HG02870 (cell line): Measurements from ENCODE around the gene CEP89.
"Not testable (repeated sequence)": the region's sequence is repeated elsewhere in the genome, so short reads cannot be mapped to it uniquely, and the experiment has no call there.

Experiments
- ATAC-seq: cut with Tn5 transposase; IDR thresholded peaks from one replicate; pipeline ENCODE4 v1.9.1; 2021; ENCODE audit warnings: mild to moderate bottlenecking, moderate library complexity; ENCODE audit not compliant: unreplicated experiment

Gene CEP89

GRCh38 chr19:32971715-32972540 lies at the start of gene CEP89, which contains the start of gene FAAP24:
TSS of gene CEP89 (minus strand) at chr19:32971958. CDS start at chr19:32971874, 84 bp downstream.
TSS of gene FAAP24 (plus strand) at chr19:32972242. CDS start at chr19:32973197, 955 bp downstream.
- peak; percentile 99 for ATAC-seq

DNA sequence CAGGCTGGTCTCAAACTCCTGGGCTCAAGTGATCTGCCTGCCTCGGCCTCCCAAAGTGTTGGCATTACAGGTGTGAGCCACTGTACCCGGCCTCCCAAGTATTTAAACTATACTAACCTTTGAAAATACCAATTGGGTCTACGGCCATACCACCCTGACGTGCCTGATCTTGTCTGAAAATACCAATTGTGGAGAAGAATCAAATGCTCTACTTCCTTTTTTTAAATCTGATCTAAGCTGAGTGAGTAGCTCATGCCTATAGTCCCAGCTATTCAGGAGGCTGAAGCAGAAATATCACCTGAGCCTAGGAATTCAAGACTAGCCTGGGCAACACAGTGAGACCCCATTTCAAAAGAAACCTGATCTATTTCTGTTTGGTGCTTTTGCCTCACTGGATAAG lies 39.1 kb upstream of the CEP89 start:
- not testable (repeated sequence) for ATAC-seq

- ATAC-seq, result no peak
Observed at GRCh38 chr19:33008738-33009137, 37.0 kb upstream of the CEP89 start.

- ATAC-seq, result no peak
Observed at GRCh38 chr19:33005440-33005839, 33.7 kb upstream of the CEP89 start.

GRCh38 chr19:33003424-33004024 lies 31.8 kb upstream of the CEP89 start:
- not testable (repeated sequence) for ATAC-seq

DNA sequence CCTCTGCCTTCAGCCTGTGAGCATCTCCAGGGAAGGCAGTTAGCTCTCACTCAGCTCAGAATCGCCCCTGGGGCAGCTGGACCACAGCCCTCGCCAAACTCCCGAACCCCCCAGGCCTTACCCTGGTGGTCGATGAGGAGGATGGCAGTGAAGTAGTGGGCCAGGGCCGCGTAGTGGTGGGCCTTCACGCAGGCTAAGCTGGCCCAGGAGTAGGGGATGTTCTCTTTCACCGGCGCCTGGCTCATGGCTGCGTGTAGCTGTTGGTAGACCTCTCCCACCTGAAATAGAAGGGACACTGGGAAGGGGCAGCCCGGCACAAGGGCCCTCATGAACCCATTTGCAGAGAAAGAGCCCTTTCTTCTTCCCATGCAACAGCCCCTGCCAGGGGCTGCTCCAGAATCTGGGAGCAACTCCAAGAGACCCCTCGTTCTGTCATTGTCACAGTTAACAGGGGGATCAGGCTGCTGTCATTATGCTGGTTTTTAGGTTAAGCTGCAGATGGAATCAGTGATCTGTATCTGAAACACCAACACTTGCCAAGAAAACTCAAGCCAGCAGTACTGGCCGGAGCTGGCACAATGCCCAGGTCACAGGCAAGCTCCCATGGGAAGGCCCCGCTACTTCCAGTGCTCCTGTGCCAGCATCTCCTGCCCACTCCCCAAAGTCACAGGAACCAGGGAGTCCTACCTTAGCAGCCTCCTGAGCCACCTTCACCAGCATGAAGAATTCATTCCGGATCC lies 30.5 kb upstream of the CEP89 start:
- not testable (repeated sequence) for ATAC-seq

- ATAC-seq, result no peak
Observed at GRCh38 chr19:33000910-33001309, 29.2 kb upstream of the CEP89 start.

- ATAC-seq, result no peak
Observed at GRCh38 chr19:33000510-33000909, 28.8 kb upstream of the CEP89 start.

GRCh38 chr19:32998722-32999121 lies 27.0 kb upstream of the CEP89 start:
- ATAC-seq, result no peak

DNA sequence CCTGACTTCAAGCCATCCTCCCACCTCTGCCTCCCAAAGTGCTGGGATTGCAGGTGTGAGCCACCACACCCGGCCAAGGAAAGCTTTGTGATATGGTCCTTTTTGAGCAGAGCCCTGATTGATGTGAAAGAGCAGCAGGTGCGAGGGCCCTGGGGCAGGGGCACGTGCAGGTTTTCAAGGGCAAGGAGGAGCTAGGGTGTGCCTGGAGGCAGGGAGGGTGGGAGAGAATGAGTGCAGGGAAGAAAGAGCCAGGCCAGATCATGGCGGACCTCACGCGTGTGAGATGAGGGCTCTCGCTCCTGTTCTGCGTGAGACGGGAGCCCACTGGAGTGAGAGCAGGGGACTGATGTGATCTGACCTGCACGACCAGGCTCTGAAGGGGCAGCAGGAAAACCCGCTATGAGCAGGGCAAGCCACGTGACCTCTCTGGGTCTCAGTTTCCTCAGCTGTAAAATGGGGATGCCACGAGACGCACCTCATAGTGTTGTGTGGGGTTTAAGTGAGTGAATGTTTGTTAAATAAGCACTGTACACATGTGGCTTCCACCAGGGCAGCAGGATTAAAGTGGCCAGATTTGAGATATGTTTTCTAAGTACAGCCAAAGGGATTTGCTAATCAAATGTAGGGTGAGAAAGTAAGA lies 26.1 kb upstream of the CEP89 start:
- no peak for ATAC-seq

GRCh38 chr19:32997061-32997464 lies 25.3 kb upstream of the CEP89 start:
- ATAC-seq, result not testable (repeated sequence)

GRCh38 chr19:32995966-32996365 lies 24.2 kb upstream of the CEP89 start:
- ATAC-seq, result not testable (repeated sequence)

- no peak for ATAC-seq
Observed at GRCh38 chr19:32988724-32989123, 17.0 kb upstream of the CEP89 start.

GRCh38 chr19:32988254-32988653 lies 16.5 kb upstream of the CEP89 start:
- ATAC-seq, result not testable (repeated sequence)

DNA sequence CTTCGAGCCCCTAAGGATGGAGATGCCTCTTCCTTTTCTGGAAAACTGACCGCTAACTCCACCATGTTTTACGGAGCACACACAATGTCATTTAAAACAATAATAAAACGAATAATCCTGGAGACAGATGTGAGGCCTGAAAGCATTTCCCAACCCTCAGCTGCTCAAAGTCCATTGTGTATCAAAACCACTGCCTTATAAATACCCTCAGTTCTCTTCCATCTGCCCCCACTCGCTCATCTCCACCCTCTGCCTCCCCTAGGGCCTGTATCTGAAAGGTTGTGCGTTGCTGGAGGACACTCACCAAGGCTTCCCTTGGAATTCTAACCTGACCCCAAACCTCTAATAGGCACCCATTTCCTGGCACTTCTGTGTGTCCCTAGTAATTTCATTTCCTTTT lies 10.7 kb upstream of the CEP89 start:
- not testable (repeated sequence) for ATAC-seq

GRCh38 chr19:32979807-32980206 lies 8.0 kb upstream of the CEP89 start:
- not testable (repeated sequence) for ATAC-seq

DNA sequence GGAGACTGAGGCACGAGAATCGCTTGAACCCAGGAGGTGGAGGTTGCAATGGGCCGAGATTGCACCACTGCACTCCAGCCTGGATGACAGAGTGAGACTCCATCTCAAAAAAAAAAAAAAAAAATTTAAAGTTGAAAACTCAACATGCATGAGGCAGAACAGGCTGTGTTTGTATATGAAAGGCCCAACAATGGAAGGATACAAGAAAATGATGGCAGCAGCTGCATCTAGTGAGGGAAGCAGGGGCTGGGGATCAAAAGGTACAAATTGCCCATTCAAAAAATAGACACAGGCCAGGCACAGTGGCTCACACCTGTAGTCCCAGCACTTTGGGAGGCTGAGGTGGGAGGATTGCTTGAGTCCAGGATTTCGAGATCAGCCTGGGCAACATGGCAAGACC lies 6.1 kb upstream of the CEP89 start:
- not testable (repeated sequence) for ATAC-seq

- ATAC-seq, result no peak
Observed at GRCh38 chr19:32977280-32977679, 5.5 kb upstream of the CEP89 start.

DNA sequence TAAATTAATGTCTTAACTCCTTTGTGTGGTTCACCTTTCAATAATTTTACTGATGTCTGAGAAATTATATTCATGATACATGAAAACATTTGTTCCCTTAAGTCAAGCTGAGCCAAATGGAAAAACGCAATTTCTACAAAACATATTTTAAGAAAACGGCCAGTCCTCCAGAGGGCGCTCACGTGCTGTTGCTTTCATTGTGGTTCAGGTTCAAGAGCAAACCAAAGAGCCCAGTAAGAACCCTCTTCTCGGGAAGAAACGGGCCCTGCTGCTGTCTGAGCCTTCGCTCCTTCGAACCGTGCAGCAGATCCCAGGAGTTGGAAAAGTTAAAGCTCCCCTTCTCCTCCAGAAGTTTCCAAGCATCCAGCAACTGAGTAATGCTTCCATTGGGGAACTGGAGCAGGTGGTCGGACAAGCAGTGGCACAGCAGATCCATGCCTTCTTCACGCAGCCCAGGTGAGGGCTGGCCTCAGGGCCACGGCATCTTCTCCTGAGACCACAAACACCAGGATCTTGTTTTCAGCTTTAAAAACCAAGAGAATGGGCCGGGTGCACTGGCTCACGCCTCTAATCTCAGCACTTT lies 4.6 kb upstream of the CEP89 start:
- no peak for ATAC-seq

- ATAC-seq, result no peak
Observed at GRCh38 chr19:32971012-32971595, 654 bp downstream of the CEP89 start.
